WTC11 (cell line): Measurements from ENCODE around the gene IRX3. TPM values are rescaled to one million over a fixed set of nuclear protein-coding genes. Genes with fewer than 3 reads are reported as not detected.

ENCODE experiments used
- ATAC-seq: fragments of 200-7000 bp; cut with Tn5 transposase; 2 replicates; pipeline ENCODE4 v1.10.0; 2021; ENCODE audit warnings: mild to moderate bottlenecking, moderate library complexity
- CTCF ChIA-PET: fragments of 300-600 bp; sonication (Branson Sonifier 250); formaldehyde crosslinking; loops from one replicate; lab custom pipeline; 2021; ENCODE audit warnings: antibody characterized with exemption; lab: Charles Lee
- POLR2A ChIA-PET: fragments of 350-600 bp; sonication (Branson Sonifier 250); formaldehyde crosslinking; loops from one replicate; lab custom pipeline; 2021; ENCODE audit warnings: antibody characterized with exemption; lab: Charles Lee
- DNase-seq: peaks from one replicate; pipeline ENCODE4 v3.0.0; 2021; ENCODE audit warnings: low spot score
- H3K27ac Mint-ChIP-seq: 2 replicates; pipeline ENCODE4 v1.8.0; 2021; ENCODE audit warnings: mixed read lengths
- H3K27me3 Mint-ChIP-seq: 2 replicates; pipeline ENCODE4 v1.8.0; 2021; ENCODE audit warnings: low read depth, mild to moderate bottlenecking, moderate library complexity, mixed read lengths
- H3K36me3 Mint-ChIP-seq: 2 replicates; pipeline ENCODE4 v1.8.0; 2021; ENCODE audit warnings: mixed read lengths
- H3K4me1 Mint-ChIP-seq: 2 replicates; pipeline ENCODE4 v1.8.0; 2022; ENCODE audit warnings: mixed read lengths
- H3K4me3 Mint-ChIP-seq: 2 replicates; pipeline ENCODE4 v1.8.0; 2021; ENCODE audit warnings: mild to moderate bottlenecking, moderate library complexity, mixed read lengths
- H3K9me3 Mint-ChIP-seq: 2 replicates; pipeline ENCODE4 v1.8.0; 2021; ENCODE audit warnings: mixed read lengths
- CREM ChIP-seq: sonication (generic); formaldehyde crosslinking; IDR thresholded peaks from 2 replicates; pipeline ENCODE4 v1.8.1; 2022; ENCODE audit warnings: mild to moderate bottlenecking, missing genetic modification reagents, moderate library complexity
- EMX1 ChIP-seq: fragments of 250-450 bp; sonication (Bioruptor Pico); IDR thresholded peaks from 2 replicates; pipeline ENCODE4 v1.8.0; 2021; ENCODE audit warnings: mild to moderate bottlenecking
- ESRRA ChIP-seq: sonication (generic); formaldehyde crosslinking; IDR thresholded peaks from 2 replicates; pipeline ENCODE4 v1.8.1; 2022; ENCODE audit warnings: mild to moderate bottlenecking, missing genetic modification reagents, borderline replicate concordance
- FOXP1 ChIP-seq: sonication (generic); formaldehyde crosslinking; IDR thresholded peaks from 2 replicates; pipeline ENCODE4 v1.8.0; 2022; ENCODE audit warnings: missing genetic modification reagents, mild to moderate bottlenecking, moderate library complexity, borderline replicate concordance
- GRHL2 ChIP-seq: fragments of 250-450 bp; sonication (Bioruptor Pico); IDR thresholded peaks from 2 replicates; pipeline ENCODE4 v1.8.0; 2022; ENCODE audit warnings: mild to moderate bottlenecking, moderate library complexity; ENCODE audit not compliant: insufficient replicate concordance, severe bottlenecking
- HMGA2 ChIP-seq: fragments of 250-450 bp; sonication (Bioruptor Pico); IDR thresholded peaks from 2 replicates; pipeline ENCODE4 v1.4.0; 2021; ENCODE audit warnings: mild to moderate bottlenecking, moderate library complexity
- KAT7 ChIP-seq: sonication (generic); formaldehyde crosslinking; IDR thresholded peaks from 2 replicates; pipeline ENCODE4 v1.8.1; 2023; ENCODE audit warnings: missing genetic modification reagents, mild to moderate bottlenecking, borderline replicate concordance
- MYBL2 ChIP-seq: sonication (generic); formaldehyde crosslinking; IDR thresholded peaks from 2 replicates; pipeline ENCODE4 v1.8.1; 2023; ENCODE audit warnings: mild to moderate bottlenecking, moderate library complexity, missing genetic modification reagents
- NFYB ChIP-seq: sonication (generic); formaldehyde crosslinking; conservative IDR thresholded peaks from 2 replicates; pipeline ENCODE4 v1.8.0; 2022; ENCODE audit warnings: low read depth, missing genetic modification reagents
- NR2C2 ChIP-seq: sonication (generic); formaldehyde crosslinking; IDR thresholded peaks from 2 replicates; pipeline ENCODE4 v1.8.0; 2022; ENCODE audit warnings: mild to moderate bottlenecking, missing genetic modification reagents
- RELA ChIP-seq: sonication (generic); formaldehyde crosslinking; IDR thresholded peaks from 2 replicates; pipeline ENCODE4 v1.8.1; 2022; ENCODE audit warnings: missing genetic modification reagents, mild to moderate bottlenecking, borderline replicate concordance
- SMAD4 ChIP-seq: sonication (generic); formaldehyde crosslinking; IDR thresholded peaks from 2 replicates; pipeline ENCODE4 v1.8.0; 2022; ENCODE audit warnings: mild to moderate bottlenecking, missing genetic modification reagents
- ZNF416 ChIP-seq: fragments of 250-450 bp; sonication (Bioruptor Pico); IDR thresholded peaks from 2 replicates; pipeline ENCODE4 v1.9.0; 2021; ENCODE audit warnings: mild to moderate bottlenecking, inconsistent platforms
- ZNF423 ChIP-seq: fragments of 250-450 bp; sonication (Bioruptor Pico); IDR thresholded peaks from 2 replicates; pipeline ENCODE4 v2.1.2; 2022; ENCODE audit warnings: mild to moderate bottlenecking, moderate library complexity
- total RNA-seq: library from RNA; stranded (reverse); gene quantifications from 3 replicates; pipeline ENCODE4 v1.2.3, GENCODE V29; 2021
- TF ChIP-seq, protein P1 (sequence below): sonication (generic); formaldehyde crosslinking; IDR thresholded peaks from 2 replicates; pipeline ENCODE4 v1.8.0; 2023; ENCODE audit warnings: mild to moderate bottlenecking, missing genetic modification reagents
- TF ChIP-seq, protein P2 (sequence below): sonication (generic); formaldehyde crosslinking; IDR thresholded peaks from 2 replicates; pipeline ENCODE4 v1.8.1; 2023; ENCODE audit warnings: mild to moderate bottlenecking, missing genetic modification reagents
- TF ChIP-seq, protein P3 (sequence below): fragments of 250-450 bp; sonication (Bioruptor Pico); IDR thresholded peaks from 2 replicates; pipeline ENCODE4 v1.9.0; 2021; ENCODE audit warnings: mild to moderate bottlenecking
- TF ChIP-seq, protein P4 (sequence below): sonication (generic); formaldehyde crosslinking; conservative IDR thresholded peaks from 2 replicates; pipeline ENCODE4 v1.8.1; 2022; ENCODE audit warnings: mild to moderate bottlenecking, missing genetic modification reagents
- TF ChIP-seq, protein P5 (sequence below): sonication (generic); formaldehyde crosslinking; IDR thresholded peaks from 2 replicates; pipeline ENCODE4 v1.8.0; 2022; ENCODE audit warnings: mild to moderate bottlenecking, missing genetic modification reagents
- TF ChIP-seq, protein P6 (sequence below): sonication (generic); formaldehyde crosslinking; IDR thresholded peaks from 2 replicates; pipeline ENCODE4 v1.8.1; 2023; ENCODE audit warnings: mild to moderate bottlenecking, moderate library complexity, missing genetic modification reagents
- TF ChIP-seq, protein P7 (sequence below): sonication (generic); formaldehyde crosslinking; IDR thresholded peaks from 2 replicates; pipeline ENCODE4 v1.8.1; 2023; ENCODE audit warnings: mild to moderate bottlenecking, missing genetic modification reagents, moderate library complexity
- TF ChIP-seq, protein P8 (sequence below): sonication (generic); formaldehyde crosslinking; IDR thresholded peaks from 2 replicates; pipeline ENCODE4 v1.8.0; 2022; ENCODE audit warnings: mild to moderate bottlenecking, missing genetic modification reagents

IRX3 gene
- total RNA-seq, 1 experiment from 2014 or later: 1.1 TPM

DNA sequence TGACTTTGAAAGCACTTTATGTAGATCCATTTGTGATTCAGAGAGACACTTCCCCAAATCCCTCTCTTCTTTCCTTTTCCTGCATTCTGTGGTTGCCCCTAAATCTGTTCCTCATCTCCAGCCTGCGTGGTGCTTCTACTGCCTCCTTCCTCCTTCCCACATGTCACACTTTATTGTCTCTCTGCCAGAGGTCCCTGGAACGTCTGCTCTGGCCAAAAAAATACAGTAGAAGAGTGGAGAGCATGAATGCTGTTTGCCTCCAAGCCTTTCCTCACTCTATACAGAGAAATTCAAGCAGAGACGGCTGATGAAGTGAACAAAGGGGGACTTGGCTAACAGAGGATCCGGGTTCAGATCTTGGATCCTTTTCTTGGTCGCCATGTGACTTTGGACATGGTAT, 22.8 kb upstream of the IRX3 start:
- ChIA-PET POLR2A (no interaction called here), CTCF (no interaction called here)
- Mint-ChIP-seq H3K9me3 (peaks cover 15% of the 10 kb centered on the region), H3K27me3 (peaks cover 8% of the 10 kb centered on the region; the same call in 1 of the 2 replicates), H3K4me3 (no peak overlapping the region), H3K4me1 (peaks cover 6% of the 10 kb centered on the region; the same call in 1 of the 2 replicates), H3K36me3 (no peaks in the 10 kb centered on the region), H3K27ac (no peak overlapping the region)
- ATAC-seq (no peak), DNase-seq (no peak)
- no peak for TF ChIP-seq CREM
- no peak for TF ChIP-seq NFYB (CRISPR knock-in tag)
- TF ChIP-seq, protein P1, sequence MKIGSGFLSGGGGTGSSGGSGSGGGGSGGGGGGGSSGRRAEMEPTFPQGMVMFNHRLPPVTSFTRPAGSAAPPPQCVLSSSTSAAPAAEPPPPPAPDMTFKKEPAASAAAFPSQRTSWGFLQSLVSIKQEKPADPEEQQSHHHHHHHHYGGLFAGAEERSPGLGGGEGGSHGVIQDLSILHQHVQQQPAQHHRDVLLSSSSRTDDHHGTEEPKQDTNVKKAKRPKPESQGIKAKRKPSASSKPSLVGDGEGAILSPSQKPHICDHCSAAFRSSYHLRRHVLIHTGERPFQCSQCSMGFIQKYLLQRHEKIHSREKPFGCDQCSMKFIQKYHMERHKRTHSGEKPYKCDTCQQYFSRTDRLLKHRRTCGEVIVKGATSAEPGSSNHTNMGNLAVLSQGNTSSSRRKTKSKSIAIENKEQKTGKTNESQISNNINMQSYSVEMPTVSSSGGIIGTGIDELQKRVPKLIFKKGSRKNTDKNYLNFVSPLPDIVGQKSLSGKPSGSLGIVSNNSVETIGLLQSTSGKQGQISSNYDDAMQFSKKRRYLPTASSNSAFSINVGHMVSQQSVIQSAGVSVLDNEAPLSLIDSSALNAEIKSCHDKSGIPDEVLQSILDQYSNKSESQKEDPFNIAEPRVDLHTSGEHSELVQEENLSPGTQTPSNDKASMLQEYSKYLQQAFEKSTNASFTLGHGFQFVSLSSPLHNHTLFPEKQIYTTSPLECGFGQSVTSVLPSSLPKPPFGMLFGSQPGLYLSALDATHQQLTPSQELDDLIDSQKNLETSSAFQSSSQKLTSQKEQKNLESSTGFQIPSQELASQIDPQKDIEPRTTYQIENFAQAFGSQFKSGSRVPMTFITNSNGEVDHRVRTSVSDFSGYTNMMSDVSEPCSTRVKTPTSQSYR (CRISPR knock-in tag): no peak
- TF ChIP-seq, protein P2, sequence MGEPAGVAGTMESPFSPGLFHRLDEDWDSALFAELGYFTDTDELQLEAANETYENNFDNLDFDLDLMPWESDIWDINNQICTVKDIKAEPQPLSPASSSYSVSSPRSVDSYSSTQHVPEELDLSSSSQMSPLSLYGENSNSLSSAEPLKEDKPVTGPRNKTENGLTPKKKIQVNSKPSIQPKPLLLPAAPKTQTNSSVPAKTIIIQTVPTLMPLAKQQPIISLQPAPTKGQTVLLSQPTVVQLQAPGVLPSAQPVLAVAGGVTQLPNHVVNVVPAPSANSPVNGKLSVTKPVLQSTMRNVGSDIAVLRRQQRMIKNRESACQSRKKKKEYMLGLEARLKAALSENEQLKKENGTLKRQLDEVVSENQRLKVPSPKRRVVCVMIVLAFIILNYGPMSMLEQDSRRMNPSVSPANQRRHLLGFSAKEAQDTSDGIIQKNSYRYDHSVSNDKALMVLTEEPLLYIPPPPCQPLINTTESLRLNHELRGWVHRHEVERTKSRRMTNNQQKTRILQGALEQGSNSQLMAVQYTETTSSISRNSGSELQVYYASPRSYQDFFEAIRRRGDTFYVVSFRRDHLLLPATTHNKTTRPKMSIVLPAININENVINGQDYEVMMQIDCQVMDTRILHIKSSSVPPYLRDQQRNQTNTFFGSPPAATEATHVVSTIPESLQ (CRISPR knock-in tag): no peak
- no peak for TF ChIP-seq MYBL2 (CRISPR knock-in tag)
- TF ChIP-seq RELA (CRISPR knock-in tag): no peak
- no peak for TF ChIP-seq ZNF416 (CRISPR knock-in tag)
- no peak for TF ChIP-seq ESRRA (CRISPR knock-in tag)
- TF ChIP-seq, protein P3, sequence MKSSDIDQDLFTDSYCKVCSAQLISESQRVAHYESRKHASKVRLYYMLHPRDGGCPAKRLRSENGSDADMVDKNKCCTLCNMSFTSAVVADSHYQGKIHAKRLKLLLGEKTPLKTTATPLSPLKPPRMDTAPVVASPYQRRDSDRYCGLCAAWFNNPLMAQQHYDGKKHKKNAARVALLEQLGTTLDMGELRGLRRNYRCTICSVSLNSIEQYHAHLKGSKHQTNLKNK (CRISPR knock-in tag): no peak
- no peak for TF ChIP-seq ZNF423 (CRISPR knock-in tag)
- no peak for TF ChIP-seq NR2C2 (CRISPR knock-in tag)
- no peak for TF ChIP-seq HMGA2 (CRISPR knock-in tag)
- TF ChIP-seq, protein P4, sequence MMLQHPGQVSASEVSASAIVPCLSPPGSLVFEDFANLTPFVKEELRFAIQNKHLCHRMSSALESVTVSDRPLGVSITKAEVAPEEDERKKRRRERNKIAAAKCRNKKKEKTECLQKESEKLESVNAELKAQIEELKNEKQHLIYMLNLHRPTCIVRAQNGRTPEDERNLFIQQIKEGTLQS (CRISPR knock-in tag): no peak

DNA sequence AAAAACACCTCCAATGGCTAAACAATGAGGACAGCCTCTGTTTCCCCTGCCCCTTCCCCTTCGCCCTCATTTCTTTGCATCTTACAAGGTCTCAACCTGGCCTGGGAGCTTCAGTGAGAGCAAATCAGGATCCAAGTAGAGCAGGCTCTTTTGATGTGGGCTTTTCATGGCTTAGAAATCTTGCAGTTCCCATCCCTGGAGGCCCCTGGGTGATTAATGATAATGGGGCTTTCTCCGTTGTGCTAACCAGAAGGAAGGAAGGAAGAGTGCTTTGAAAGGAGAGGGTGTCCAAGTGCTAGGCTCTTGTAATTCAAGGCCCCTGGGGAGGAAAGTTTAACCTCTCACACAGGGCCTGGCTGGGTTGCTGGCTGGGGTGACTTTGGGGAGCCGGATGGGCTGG, 18.5 kb upstream of the IRX3 start:
- no peak for TF ChIP-seq FOXP1 (CRISPR knock-in tag)
- POLR2A ChIA-PET: no interaction called here

DNA sequence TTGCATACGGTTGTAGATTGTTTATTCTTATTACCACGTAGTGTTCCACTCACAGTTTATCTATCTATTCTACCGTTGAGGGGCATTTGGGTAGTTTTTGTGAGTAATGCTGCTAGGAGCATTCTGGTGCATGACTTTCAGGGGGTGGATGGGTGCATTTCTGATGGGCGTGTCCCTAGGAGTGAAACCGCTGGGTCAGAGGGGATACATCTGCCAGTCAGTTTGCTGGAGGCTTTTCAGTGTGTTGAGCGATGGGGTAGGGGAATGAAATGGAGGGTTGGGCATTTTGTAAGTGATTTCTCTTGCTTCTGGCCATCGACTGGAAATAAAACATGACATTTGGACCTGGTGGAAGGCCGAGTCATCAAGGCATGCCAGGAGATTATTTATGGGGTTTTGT, 17.0 kb upstream of the IRX3 start:
- Mint-ChIP-seq H3K27ac (no peak overlapping the region), H3K27me3 (peaks cover 4% of the 10 kb centered on the region; the same call in 1 of the 2 replicates), H3K4me1 (peaks cover 6% of the 10 kb centered on the region; the same call in 1 of the 2 replicates)

More for the DNA sequence above, 18.5 kb upstream of the IRX3 start:
- peaks cover 4% of the 10 kb centered on the region; the same call in 1 of the 2 replicates for H3K27me3 Mint-ChIP-seq
- ATAC-seq: no peak
- DNase-seq: no peak
- no peaks in the 10 kb centered on the region for H3K36me3 Mint-ChIP-seq
- no peak overlapping the region for H3K4me3 Mint-ChIP-seq
- peaks cover 6% of the 10 kb centered on the region; the same call in 1 of the 2 replicates for H3K4me1 Mint-ChIP-seq
- no peaks in the 10 kb centered on the region for H3K9me3 Mint-ChIP-seq
- CTCF ChIA-PET: interaction anchor here (0.7 kb wide), 1 partner anchor 373 kb away, joined by 4 read pairs; no protein-coding TSS in a partner anchor
- H3K27ac Mint-ChIP-seq: no peak overlapping the region

More for the DNA sequence above, 17.0 kb upstream of the IRX3 start:
- no peaks in the 10 kb centered on the region for H3K9me3 Mint-ChIP-seq
- ChIA-PET CTCF (no interaction called here), POLR2A (no interaction called here)
- TF ChIP-seq EMX1: no peak
- TF ChIP-seq SMAD4 (CRISPR knock-in tag): no peak
- TF ChIP-seq, protein P5, sequence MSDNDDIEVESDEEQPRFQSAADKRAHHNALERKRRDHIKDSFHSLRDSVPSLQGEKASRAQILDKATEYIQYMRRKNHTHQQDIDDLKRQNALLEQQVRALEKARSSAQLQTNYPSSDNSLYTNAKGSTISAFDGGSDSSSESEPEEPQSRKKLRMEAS (CRISPR knock-in tag): no peak
- no peak for TF ChIP-seq CREM
- TF ChIP-seq, protein P6, sequence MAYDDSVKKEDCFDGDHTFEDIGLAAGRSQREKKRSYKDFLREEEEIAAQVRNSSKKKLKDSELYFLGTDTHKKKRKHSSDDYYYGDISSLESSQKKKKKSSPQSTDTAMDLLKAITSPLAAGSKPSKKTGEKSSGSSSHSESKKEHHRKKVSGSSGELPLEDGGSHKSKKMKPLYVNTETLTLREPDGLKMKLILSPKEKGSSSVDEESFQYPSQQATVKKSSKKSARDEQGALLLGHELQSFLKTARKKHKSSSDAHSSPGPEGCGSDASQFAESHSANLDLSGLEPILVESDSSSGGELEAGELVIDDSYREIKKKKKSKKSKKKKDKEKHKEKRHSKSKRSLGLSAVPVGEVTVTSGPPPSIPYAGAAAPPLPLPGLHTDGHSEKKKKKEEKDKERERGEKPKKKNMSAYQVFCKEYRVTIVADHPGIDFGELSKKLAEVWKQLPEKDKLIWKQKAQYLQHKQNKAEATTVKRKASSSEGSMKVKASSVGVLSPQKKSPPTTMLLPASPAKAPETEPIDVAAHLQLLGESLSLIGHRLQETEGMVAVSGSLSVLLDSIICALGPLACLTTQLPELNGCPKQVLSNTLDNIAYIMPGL (CRISPR knock-in tag): no peak
- TF ChIP-seq, protein P7, sequence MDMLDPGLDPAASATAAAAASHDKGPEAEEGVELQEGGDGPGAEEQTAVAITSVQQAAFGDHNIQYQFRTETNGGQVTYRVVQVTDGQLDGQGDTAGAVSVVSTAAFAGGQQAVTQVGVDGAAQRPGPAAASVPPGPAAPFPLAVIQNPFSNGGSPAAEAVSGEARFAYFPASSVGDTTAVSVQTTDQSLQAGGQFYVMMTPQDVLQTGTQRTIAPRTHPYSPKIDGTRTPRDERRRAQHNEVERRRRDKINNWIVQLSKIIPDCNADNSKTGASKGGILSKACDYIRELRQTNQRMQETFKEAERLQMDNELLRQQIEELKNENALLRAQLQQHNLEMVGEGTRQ (CRISPR knock-in tag): no peak
- TF ChIP-seq, protein P8, sequence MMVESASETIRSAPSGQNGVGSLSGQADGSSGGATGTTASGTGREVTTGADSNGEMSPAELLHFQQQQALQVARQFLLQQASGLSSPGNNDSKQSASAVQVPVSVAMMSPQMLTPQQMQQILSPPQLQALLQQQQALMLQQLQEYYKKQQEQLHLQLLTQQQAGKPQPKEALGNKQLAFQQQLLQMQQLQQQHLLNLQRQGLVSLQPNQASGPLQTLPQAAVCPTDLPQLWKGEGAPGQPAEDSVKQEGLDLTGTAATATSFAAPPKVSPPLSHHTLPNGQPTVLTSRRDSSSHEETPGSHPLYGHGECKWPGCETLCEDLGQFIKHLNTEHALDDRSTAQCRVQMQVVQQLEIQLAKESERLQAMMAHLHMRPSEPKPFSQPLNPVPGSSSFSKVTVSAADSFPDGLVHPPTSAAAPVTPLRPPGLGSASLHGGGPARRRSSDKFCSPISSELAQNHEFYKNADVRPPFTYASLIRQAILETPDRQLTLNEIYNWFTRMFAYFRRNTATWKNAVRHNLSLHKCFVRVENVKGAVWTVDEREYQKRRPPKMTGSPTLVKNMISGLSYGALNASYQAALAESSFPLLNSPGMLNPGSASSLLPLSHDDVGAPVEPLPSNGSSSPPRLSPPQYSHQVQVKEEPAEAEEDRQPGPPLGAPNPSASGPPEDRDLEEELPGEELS (CRISPR knock-in tag): no peak
- no peak for TF ChIP-seq KAT7
- TF ChIP-seq HMGA2 (CRISPR knock-in tag): no peak
- no peak for TF ChIP-seq GRHL2 (CRISPR knock-in tag)
- H3K4me3 Mint-ChIP-seq: no peak overlapping the region
- DNase-seq: no peak
- H3K36me3 Mint-ChIP-seq: no peaks in the 10 kb centered on the region
- ATAC-seq: no peak
